ENCODE results near the gene ULBP2. TPM values are rescaled to one million over a fixed set of nuclear protein-coding genes. Genes with fewer than 3 reads are reported as not detected.
"Not testable (repeated sequence)": the region's sequence is repeated elsewhere in the genome, so short reads cannot be mapped to it uniquely, and the experiment has no call there.

ULBP2 gene
- total RNA-seq, 4 donors from 2014 or later = 2.9 to 11.1 (median 4.6) TPM

DNA sequence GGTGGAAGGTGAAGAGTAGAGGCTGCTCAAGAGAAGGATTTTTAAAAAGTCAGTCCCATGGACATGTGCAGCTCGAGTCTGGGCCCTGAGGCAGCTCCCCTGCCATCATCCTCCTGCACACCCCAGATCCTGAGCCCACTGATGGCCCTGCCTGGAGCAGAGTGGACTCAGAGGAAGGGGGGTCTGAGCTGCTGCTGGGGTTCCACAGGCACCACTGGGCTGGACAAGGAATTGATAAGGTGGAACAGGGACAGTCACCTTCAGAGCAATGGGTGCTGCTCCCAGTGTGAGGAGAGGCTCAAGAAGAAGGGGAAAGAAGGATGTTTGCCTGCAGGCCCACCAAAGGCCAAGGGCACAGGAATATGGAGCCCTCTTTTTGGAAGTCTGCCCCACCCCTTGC lies 6.2 kb downstream of the ULBP2 start:
- Histone ChIP-seq H3K4me1 (no peaks in the 10 kb centered on the region), H3K9me3 (no peaks in the 10 kb centered on the region), H3K27ac (no peak overlapping the region), H3K27me3 (peaks cover 0 to 53% (median 8%) of the 10 kb centered on the region in 4 donors), H3K4me3 (no peak overlapping the region), H3K36me3 (no peaks in the 10 kb centered on the region)
- no peak for TF ChIP-seq POLR2A (IDR thresholded peaks at IDR 0.05)
- TF ChIP-seq, protein P1, sequence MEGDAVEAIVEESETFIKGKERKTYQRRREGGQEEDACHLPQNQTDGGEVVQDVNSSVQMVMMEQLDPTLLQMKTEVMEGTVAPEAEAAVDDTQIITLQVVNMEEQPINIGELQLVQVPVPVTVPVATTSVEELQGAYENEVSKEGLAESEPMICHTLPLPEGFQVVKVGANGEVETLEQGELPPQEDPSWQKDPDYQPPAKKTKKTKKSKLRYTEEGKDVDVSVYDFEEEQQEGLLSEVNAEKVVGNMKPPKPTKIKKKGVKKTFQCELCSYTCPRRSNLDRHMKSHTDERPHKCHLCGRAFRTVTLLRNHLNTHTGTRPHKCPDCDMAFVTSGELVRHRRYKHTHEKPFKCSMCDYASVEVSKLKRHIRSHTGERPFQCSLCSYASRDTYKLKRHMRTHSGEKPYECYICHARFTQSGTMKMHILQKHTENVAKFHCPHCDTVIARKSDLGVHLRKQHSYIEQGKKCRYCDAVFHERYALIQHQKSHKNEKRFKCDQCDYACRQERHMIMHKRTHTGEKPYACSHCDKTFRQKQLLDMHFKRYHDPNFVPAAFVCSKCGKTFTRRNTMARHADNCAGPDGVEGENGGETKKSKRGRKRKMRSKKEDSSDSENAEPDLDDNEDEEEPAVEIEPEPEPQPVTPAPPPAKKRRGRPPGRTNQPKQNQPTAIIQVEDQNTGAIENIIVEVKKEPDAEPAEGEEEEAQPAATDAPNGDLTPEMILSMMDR (IDR thresholded peaks at IDR 0.05) = no peak
- WGBS, 2 donors = 70 to 78% methylated on average over 1 of the region's 1 CpG
- no peak for DNase-seq
- intact Hi-C loops (cut with DNase I) = no loop called here

DNA sequence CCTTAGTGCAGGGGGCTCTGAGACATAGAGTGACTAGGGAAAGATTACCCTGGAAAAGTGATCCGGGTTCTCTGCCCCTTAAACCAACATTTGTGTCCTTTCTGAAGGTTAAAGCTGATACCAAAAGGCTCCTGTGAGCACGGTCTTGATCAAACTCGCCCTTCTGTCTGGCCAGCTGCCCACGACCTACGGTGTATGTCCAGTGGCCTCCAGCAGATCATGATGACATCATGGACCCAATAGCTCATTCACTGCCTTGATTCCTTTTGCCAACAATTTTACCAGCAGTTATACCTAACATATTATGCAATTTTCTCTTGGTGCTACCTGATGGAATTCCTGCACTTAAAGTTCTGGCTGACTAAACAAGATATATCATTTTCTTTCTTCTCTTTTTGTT lies 6.8 kb downstream of the ULBP2 start:
- Histone ChIP-seq H3K9me3 (no peaks in the 10 kb centered on the region), H3K4me1 (peaks cover 0 to 3% (median 0%) of the 10 kb centered on the region in 3 donors), H3K4me3 (no peak overlapping the region), H3K27ac (no peak overlapping the region), H3K27me3 (peaks cover 0 to 57% (median 11%) of the 10 kb centered on the region in 4 donors), H3K36me3 (no peaks in the 10 kb centered on the region)
- 66 to 74% methylated on average over 5 of the region's 5 CpGs for WGBS, 2 donors
- no peak for DNase-seq
- intact Hi-C loops (cut with DNase I) = no loop called here
- TF ChIP-seq, protein P1 (IDR thresholded peaks at IDR 0.05) = no peak
- no peak for TF ChIP-seq POLR2A (IDR thresholded peaks at IDR 0.05)

DNA sequence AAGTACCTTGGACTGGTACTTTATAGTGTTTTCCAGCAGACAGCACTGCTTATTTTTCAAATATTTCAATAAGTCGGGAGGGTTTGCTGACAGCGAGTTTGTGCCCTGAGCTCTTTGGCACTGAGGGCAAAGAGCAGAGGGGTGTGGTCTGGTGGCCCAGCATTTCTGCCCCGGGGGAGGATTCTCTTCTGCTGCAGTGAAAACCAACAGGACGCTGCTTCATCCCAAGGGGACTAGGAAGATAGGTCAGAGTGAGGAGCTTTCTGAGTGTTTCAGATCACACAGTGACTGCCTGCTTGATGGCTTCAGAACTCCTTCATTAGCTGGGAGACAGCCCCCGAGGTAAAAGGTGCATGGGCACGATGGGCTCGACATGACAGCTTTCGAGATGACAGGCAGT lies 8.6 kb downstream of the ULBP2 start:
- H3K27me3 ChIP-seq = peaks cover 0 to 75% (median 12%) of the 10 kb centered on the region in 4 donors
- no peak overlapping the region for H3K4me3 ChIP-seq
- H3K4me1 ChIP-seq = peaks cover 0 to 15% (median 3%) of the 10 kb centered on the region in 3 donors
- WGBS, 2 donors = 29 to 36% methylated on average over 5 to 6 of the region's 8 CpGs
- intact Hi-C loops (cut with DNase I) = no loop called here
- DNase-seq = no peak
- TF ChIP-seq, protein P1 (IDR thresholded peaks at IDR 0.05) = no peak
- TF ChIP-seq POLR2A (IDR thresholded peaks at IDR 0.05) = no peak
- no peaks in the 10 kb centered on the region for H3K36me3 ChIP-seq
- no peaks in the 10 kb centered on the region for H3K9me3 ChIP-seq
- H3K27ac ChIP-seq = no peak overlapping the region

DNA sequence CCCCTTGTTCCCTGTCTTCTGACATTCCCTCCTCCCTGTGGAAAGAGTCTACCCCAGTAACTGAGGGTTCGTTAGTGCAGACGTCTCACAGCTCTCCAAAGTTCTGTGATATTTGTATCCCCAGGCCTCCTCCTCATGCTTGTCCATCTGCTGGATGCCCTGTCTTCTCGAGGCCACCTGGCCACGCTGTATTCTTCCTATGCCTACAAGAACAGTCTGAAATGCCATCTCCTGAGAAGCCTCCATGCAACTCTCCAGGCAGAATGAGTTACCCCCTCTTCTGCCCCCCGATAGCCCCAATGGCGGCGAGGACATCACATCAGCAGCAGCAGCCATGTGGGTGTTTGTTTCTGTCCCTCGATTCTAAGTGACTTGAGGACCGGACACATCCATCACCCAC lies 9.3 kb downstream of the ULBP2 start:
- H3K36me3 ChIP-seq = no peaks in the 10 kb centered on the region
- no peak for TF ChIP-seq POLR2A (IDR thresholded peaks at IDR 0.05)
- TF ChIP-seq, protein P1 (IDR thresholded peaks at IDR 0.05) = no peak
- peaks cover 0 to 15% (median 3%) of the 10 kb centered on the region in 3 donors for H3K4me1 ChIP-seq
- intact Hi-C loops (cut with DNase I) = no loop called here
- H3K4me3 ChIP-seq = no peak overlapping the region
- 67 to 84% methylated on average over 6 to 9 of the region's 9 CpGs for WGBS, 2 donors
- DNase-seq = no peak
- H3K27me3 ChIP-seq = peaks cover 0 to 82% (median 14%) of the 10 kb centered on the region in 4 donors
- no peaks in the 10 kb centered on the region for H3K9me3 ChIP-seq
- no peak overlapping the region for H3K27ac ChIP-seq

DNA sequence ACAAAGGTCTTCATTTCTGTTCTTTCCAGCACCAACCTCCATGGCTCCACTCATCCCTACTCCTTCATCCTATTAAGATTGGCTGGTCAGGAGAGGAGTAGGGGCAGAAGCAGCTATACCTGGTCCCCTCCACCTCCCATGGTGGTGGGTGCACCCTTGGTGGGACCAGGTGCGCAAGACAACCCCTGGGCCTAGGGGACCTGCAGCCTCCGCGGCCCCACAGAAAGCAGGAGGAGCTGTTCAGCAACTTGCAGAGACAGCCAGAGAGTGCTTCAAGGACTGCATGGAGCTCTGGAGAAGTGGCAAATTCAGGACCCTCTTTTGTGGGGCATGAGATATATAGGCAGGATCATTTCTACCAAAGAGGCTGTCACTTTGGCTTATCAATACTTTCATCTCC lies 9.8 kb downstream of the ULBP2 start:
- no peak overlapping the region for H3K27ac ChIP-seq
- H3K36me3 ChIP-seq = no peaks in the 10 kb centered on the region
- no peaks in the 10 kb centered on the region for H3K9me3 ChIP-seq
- DNase-seq = no peak
- WGBS, 2 donors = 94% methylated on average over 3 of the region's 3 CpGs; no CpG with 5 or more reads in 1 of the 2 donors
- TF ChIP-seq, protein P1 (IDR thresholded peaks at IDR 0.05) = no peak
- TF ChIP-seq POLR2A (IDR thresholded peaks at IDR 0.05) = no peak
- intact Hi-C loops (cut with DNase I) = no loop called here
- no peak overlapping the region for H3K4me3 ChIP-seq
- peaks cover 0 to 15% (median 3%) of the 10 kb centered on the region in 3 donors for H3K4me1 ChIP-seq
- H3K27me3 ChIP-seq = peaks cover 0 to 87% (median 15%) of the 10 kb centered on the region in 4 donors

DNA sequence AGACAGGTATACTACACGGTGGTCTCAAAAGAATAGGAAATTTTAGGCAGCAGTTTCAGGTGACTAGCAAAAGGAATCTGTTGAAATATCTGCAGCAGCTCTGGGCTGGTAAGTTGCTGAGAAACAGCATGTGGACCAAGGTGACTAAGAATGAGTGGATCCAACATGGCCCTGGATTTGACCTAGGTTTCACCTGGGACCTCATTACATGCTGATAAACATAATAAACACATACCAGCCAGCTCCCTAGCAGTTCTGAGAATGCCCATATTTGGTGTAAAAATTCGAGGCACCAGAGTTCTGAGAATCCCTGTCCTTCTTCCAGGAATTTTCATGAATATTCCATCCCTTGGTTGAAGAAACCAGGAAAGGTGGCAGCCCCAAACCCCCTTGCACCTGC lies 11.6 kb downstream of the ULBP2 start:
- intact Hi-C loops (cut with DNase I); DNase-seq; H3K4me3 ChIP-seq; H3K27ac ChIP-seq; H3K9me3 ChIP-seq; H3K36me3 ChIP-seq: not testable (repeated sequence)
- Histone ChIP-seq H3K27me3 (peaks cover 0 to 97% (median 15%) of the 10 kb centered on the region in 4 donors), H3K4me1 (peaks cover 0 to 15% (median 3%) of the 10 kb centered on the region in 3 donors)
- 26 to 44% methylated on average over 2 of the region's 2 CpGs for WGBS, 2 donors

DNA sequence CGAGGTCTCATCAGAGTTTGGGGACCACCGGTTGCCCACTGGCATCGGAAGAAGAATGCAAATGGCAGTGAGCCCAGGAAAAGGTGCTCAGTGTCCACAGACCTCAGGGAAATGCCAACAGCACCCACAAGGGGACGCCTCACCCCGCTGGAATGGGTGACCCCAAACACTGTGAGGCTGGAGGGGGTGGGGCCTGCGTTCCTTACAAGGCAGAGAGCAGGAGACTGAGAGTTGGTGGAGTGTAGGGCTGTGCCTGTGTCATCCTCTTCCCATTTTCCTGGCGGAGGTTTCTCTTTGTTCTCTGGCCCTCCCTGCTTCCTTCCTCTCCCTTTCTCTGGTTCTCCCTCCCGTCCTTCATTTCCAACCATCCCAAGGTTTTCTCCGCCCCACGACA lies 12.1 kb downstream of the ULBP2 start:
- H3K9me3 ChIP-seq; intact Hi-C loops (cut with DNase I); H3K36me3 ChIP-seq; H3K4me3 ChIP-seq; H3K27ac ChIP-seq; DNase-seq: not testable (repeated sequence)
- peaks cover 0 to 15% (median 3%) of the 10 kb centered on the region in 3 donors for H3K4me1 ChIP-seq
- H3K27me3 ChIP-seq = peaks cover 0 to 97% (median 15%) of the 10 kb centered on the region in 4 donors
- WGBS, 2 donors = 0% methylated on average over 2 to 3 of the region's 10 CpGs

DNA sequence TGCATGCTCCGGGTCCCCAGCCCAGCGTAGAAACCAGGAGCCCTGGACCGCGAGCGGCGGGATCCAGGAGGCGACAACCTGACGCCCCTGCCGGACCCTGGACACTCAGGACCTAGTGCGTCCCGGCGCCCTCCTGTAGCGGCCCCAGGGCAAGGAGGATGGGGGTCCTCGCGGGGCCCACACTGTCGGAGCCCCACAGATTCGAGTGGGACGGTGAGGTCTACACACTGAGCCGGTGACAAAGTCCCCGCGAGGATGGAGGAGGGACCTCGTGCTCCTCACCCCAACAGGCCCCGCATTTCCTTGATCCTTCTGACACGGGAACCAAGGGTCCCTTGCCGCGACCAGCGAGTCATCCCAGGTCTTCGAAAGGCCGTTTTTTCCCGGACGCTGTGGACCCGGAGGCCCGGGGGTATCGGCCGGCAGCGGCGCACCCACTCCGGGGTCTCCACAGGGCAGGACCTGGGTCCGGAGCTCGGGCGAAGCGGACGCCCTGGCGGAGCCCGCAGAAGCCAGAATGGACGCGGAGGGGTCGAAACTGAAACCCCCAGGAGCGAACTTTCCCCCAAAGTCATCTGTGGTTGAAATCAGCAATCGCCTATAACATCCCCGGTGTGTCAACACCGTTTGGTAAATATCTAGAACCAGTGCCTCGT lies 12.6 kb downstream of the ULBP2 start:
- peaks cover 0 to 15% (median 3%) of the 10 kb centered on the region in 3 donors for H3K4me1 ChIP-seq
- H3K36me3 ChIP-seq; H3K9me3 ChIP-seq; H3K27ac ChIP-seq; intact Hi-C loops (cut with DNase I); DNase-seq: not testable (repeated sequence)
- peaks cover 0 to 98% (median 15%) of the 10 kb centered on the region in 4 donors for H3K27me3 ChIP-seq
- WGBS, 2 donors = 26% methylated on average over 7 of the region's 53 CpGs; no CpG with 5 or more reads in 1 of the 2 donors
- peak overlapping the region in 1 of 4 donors; percentile 26 for H3K4me3 ChIP-seq
